ENCODE data around the gene CBLC.

DNA sequence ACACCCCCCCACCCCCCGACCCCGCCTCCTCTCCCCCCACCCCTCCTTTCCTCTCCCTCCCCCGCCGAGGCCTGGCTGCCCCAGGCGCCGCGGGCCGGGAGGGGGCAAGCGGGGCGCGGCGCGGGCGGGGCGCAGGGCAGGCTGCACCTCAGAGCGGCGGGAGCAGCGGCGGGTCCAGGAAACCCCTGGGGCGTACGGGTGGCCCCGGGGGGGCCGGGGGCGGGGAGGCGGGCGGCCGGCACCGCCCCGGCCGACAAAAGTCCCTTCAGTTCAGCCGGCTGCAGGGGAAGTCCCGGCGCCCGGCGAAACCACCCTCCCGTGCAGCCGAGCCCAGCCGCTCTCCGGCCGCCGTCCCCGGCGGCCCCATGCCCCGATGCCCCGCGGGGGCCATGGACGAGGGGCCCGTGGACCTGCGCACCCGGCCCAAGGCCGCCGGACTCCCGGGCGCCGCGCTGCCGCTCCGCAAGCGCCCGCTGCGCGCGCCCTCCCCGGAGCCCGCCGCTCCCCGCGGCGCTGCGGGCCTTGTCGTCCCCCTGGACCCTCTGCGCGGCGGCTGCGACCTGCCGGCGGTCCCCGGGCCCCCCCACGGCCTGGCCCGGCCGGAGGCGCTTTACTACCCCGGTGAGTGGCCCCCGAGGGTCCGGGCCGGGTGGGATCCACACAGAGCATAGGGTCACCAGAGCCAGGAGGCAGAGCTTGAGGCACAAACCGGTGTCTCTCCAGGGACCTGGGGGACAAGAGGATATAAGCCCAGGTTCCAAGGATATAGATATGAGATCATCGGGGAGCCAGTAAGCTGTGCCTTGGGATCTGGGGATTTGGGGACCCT, 29.1 kb upstream of the CBLC start, which contains the start of gene BCL3:
- no peak for TF ChIP-seq POLR2AphosphoS5 (IDR thresholded peaks at IDR 0.05; ENCODE audit: borderline replicate concordance, low read depth, low read length)
- TF ChIP-seq EZH2 (IDR thresholded peaks at IDR 0.05): no peak

Measured in SK-N-MC (cell line).